Esophagus muscularis mucosa (tissue), 4 donors: Measurements from ENCODE around the gene TBC1D13. TPM values are rescaled to one million over a fixed set of nuclear protein-coding genes. Genes with fewer than 3 reads are reported as not detected.
"Not testable (repeated sequence)": the region's sequence is repeated elsewhere in the genome, so short reads cannot be mapped to it uniquely, and the experiment has no call there.

Source experiments
- DNase-seq: peaks from one replicate; pipeline ENCODE4 v3.0.0-alpha.2; 2017; ENCODE audit errors: extremely low spot score
- H3K27ac ChIP-seq, 4 donors: fragments of 200-600 bp; sonication (generic); replicated peaks in 1 of 4; 1 replicate in 3 of 4; 2 replicates in 1 of 4; pipeline ENCODE4 v1.5.1; 2016 to 2019; ENCODE audit warnings: mild to moderate bottlenecking in 1 of 4
- H3K27me3 ChIP-seq, 4 donors: fragments of 200-600 bp; sonication (generic); one replicate each; pipeline versions ENCODE4 v1.5.1 to v1.6.0; 2016 to 2019
- H3K36me3 ChIP-seq, 4 donors: fragments of 200-600 bp; sonication (generic); one replicate each; pipeline ENCODE4 v1.5.1; 2016 to 2019
- H3K4me1 ChIP-seq, 4 donors: fragments of 200-600 bp; sonication (generic); one replicate each; pipeline ENCODE4 v1.5.1; 2016 to 2019
- H3K4me3 ChIP-seq, 4 donors: fragments of 200-600 bp; sonication (generic); 1 replicate in 2 of 4; 2 replicates in 2 of 4; pipeline ENCODE4 v1.5.1; 2016 to 2019; ENCODE audit warnings: mild to moderate bottlenecking in 4 of 4, moderate library complexity in 1 of 4
- H3K9me3 ChIP-seq, 4 donors: fragments of 200-600 bp; sonication (generic); 1 replicate in 3 of 4; 2 replicates in 1 of 4; pipeline ENCODE4 v1.5.1; 2016 to 2019
- EP300 ChIP-seq: sonication (generic); formaldehyde crosslinking; IDR thresholded peaks from one replicate; pipeline ENCODE4 v1.6.1; 2017; ENCODE audit warnings: antibody characterized with exemption
- POLR2A ChIP-seq: fragments of 450-650 bp; IDR thresholded peaks from one replicate; pipeline ENCODE4 v1.6.1; 2017; ENCODE audit warnings: antibody characterized with exemption, moderate library complexity, mild to moderate bottlenecking, low read depth
- POLR2AphosphoS5 ChIP-seq, 2 donors: sonication (generic); formaldehyde crosslinking; IDR thresholded peaks; one replicate each; pipeline ENCODE4 v1.6.1; 2017; ENCODE audit warnings: antibody characterized with exemption in 2 of 2
- WGBS: methylation state at CpG from one replicate; pipeline ENCODE4 v1.1.5; 2018; 5-methylcytosine and 5-hydroxymethylcytosine counted together
- intact Hi-C: fragments of 100-400 bp; cut with DNase I; formaldehyde crosslinking; loops from one replicate; pipeline ENCODE4 v1.15.1; 2023
- total RNA-seq, 4 donors: library from RNA; depleted of rRNA; stranded (reverse); fragments of >200 nt; gene quantifications; one replicate each; pipeline versions ENCODE4 v1.1.0 to v1.2.1, GENCODE V29; 2016
- TF ChIP-seq, protein P1 (sequence below), 3 experiments: fragments of 200-600 bp in 2 of 3; fragments of 450-650 bp in 1 of 3; sonication (generic) in 2 of 3; IDR thresholded peaks; one replicate each; pipeline ENCODE4 v1.5.1; 2017 to 2019; ENCODE audit warnings: antibody characterized with exemption in 3 of 3, mild to moderate bottlenecking in 2 of 3, moderate library complexity in 1 of 3

Gene TBC1D13
- total RNA-seq, 4 donors from 2014 or later, result 12.4 to 20.8 (median 16.1) TPM

GRCh38 chr9:128846680-128847030, 59.6 kb downstream of the TBC1D13 start:
- Histone ChIP-seq H3K36me3 (peaks cover 0 to 14% (median 12%) of the 10 kb centered on the region in 4 donors), H3K27ac (no peak overlapping the region), H3K4me1 (no peaks in the 10 kb centered on the region), H3K27me3 (no peaks in the 10 kb centered on the region), H3K9me3 (no peaks in the 10 kb centered on the region), H3K4me3 (no peak overlapping the region)
- WGBS, result 89% methylated on average over 3 of the region's 3 CpGs
- TF ChIP-seq POLR2AphosphoS5 (IDR thresholded peaks at IDR 0.05) (no peak), POLR2A (no peak), EP300 (no peak)
- TF ChIP-seq, protein P1, sequence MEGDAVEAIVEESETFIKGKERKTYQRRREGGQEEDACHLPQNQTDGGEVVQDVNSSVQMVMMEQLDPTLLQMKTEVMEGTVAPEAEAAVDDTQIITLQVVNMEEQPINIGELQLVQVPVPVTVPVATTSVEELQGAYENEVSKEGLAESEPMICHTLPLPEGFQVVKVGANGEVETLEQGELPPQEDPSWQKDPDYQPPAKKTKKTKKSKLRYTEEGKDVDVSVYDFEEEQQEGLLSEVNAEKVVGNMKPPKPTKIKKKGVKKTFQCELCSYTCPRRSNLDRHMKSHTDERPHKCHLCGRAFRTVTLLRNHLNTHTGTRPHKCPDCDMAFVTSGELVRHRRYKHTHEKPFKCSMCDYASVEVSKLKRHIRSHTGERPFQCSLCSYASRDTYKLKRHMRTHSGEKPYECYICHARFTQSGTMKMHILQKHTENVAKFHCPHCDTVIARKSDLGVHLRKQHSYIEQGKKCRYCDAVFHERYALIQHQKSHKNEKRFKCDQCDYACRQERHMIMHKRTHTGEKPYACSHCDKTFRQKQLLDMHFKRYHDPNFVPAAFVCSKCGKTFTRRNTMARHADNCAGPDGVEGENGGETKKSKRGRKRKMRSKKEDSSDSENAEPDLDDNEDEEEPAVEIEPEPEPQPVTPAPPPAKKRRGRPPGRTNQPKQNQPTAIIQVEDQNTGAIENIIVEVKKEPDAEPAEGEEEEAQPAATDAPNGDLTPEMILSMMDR (IDR thresholded peaks at IDR 0.05), result no peak
- no peak for DNase-seq
- intact Hi-C loops, result no loop called here

- WGBS, result 100% methylated on average over 1 of the region's 1 CpG
- no peaks in the 10 kb centered on the region for H3K9me3 ChIP-seq
Observed at GRCh38 chr9:128847803-128848202, 60.8 kb downstream of the TBC1D13 start.

GRCh38 chr9:128851024-128851423, 64.0 kb downstream of the TBC1D13 start:
- H3K4me3 ChIP-seq, H3K36me3 ChIP-seq, H3K27ac ChIP-seq, H3K27me3 ChIP-seq, intact Hi-C loops, H3K4me1 ChIP-seq, H3K9me3 ChIP-seq, DNase-seq: not testable (repeated sequence)
- WGBS, result 97% methylated on average over 10 of the region's 10 CpGs

More at GRCh38 chr9:128847803-128848202, 60.8 kb downstream of the TBC1D13 start:
- H3K36me3 ChIP-seq, result peaks cover 0 to 2% (median 1%) of the 10 kb centered on the region in 4 donors
- H3K27ac ChIP-seq, result no peak overlapping the region
- TF ChIP-seq POLR2A, result no peak
- TF ChIP-seq EP300, result no peak
- TF ChIP-seq, protein P1 (IDR thresholded peaks at IDR 0.05), result no peak
- no peak for TF ChIP-seq POLR2AphosphoS5 (IDR thresholded peaks at IDR 0.05)
- no peak overlapping the region for H3K4me3 ChIP-seq
- no peaks in the 10 kb centered on the region for H3K27me3 ChIP-seq
- intact Hi-C loops, result no loop called here
- no peaks in the 10 kb centered on the region for H3K4me1 ChIP-seq
- DNase-seq, result no peak

GRCh38 chr9:128851779-128852600, 64.9 kb downstream of the TBC1D13 start:
- H3K27ac ChIP-seq, DNase-seq, intact Hi-C loops, H3K4me1 ChIP-seq, H3K27me3 ChIP-seq, H3K9me3 ChIP-seq, H3K36me3 ChIP-seq, H3K4me3 ChIP-seq: not testable (repeated sequence)
- TF ChIP-seq, protein P1 (IDR thresholded peaks at IDR 0.05), result peak; percentile 50 to 55 (median 54)
- 77% methylated on average over 10 of the region's 10 CpGs for WGBS

- H3K4me3 ChIP-seq, H3K36me3 ChIP-seq, H3K9me3 ChIP-seq, H3K27ac ChIP-seq, H3K27me3 ChIP-seq, DNase-seq, H3K4me1 ChIP-seq, intact Hi-C loops: not testable (repeated sequence)
- WGBS, result 77% methylated on average over 2 of the region's 2 CpGs
Observed at GRCh38 chr9:128852646-128853045, 65.6 kb downstream of the TBC1D13 start.

DNA sequence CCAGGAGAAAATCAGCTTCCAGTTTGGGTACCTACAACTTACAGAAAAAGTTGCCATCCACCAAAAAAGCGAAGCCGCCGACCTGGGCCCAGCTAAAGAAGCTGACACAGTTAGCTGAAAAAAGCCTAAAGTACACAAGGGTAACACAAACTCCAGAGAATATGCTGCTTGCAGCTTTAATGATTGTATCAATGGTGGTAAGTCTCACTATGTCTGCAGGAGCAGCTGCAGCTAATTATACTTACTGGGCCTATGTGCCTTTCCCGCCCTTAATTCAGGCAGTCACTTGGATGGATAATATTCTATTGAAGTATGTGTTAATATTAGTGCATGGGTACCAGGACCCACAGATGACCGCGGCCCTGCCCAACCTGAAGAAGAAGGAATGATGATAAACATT, 67.4 kb downstream of the TBC1D13 start:
- WGBS, result 87% methylated on average over 6 of the region's 6 CpGs
- DNase-seq, intact Hi-C loops: not testable (repeated sequence)

GRCh38 chr9:128858476-128858875, 71.4 kb downstream of the TBC1D13 start:
- H3K4me3 ChIP-seq, intact Hi-C loops, H3K9me3 ChIP-seq, H3K27ac ChIP-seq, H3K27me3 ChIP-seq, H3K4me1 ChIP-seq, DNase-seq, H3K36me3 ChIP-seq: not testable (repeated sequence)
- WGBS, result 93% methylated on average over 7 of the region's 7 CpGs

More for the DNA sequence above, 67.4 kb downstream of the TBC1D13 start:
- H3K36me3 ChIP-seq, H3K27ac ChIP-seq, H3K4me1 ChIP-seq, H3K4me3 ChIP-seq, H3K27me3 ChIP-seq, H3K9me3 ChIP-seq: not testable (repeated sequence)
